NB4 (cell line): Measurements from ENCODE around the gene SFSWAP.

Source experiments
- MYC ChIP-seq: IDR thresholded peaks from 2 replicates; pipeline ENCODE4 v1.6.1; 2011; ENCODE audit warnings: low read depth, low read length
- POLR2A ChIP-seq: IDR thresholded peaks from 2 replicates; pipeline ENCODE4 v1.6.1; 2011; ENCODE audit warnings: mild to moderate bottlenecking; ENCODE audit not compliant: insufficient read length; ENCODE audit errors: extremely low read depth
- TF ChIP-seq, protein P1 (sequence below): IDR thresholded peaks from one replicate; pipeline ENCODE4 v1.5.1; 2012; ENCODE audit warnings: low read depth, low read length

DNA sequence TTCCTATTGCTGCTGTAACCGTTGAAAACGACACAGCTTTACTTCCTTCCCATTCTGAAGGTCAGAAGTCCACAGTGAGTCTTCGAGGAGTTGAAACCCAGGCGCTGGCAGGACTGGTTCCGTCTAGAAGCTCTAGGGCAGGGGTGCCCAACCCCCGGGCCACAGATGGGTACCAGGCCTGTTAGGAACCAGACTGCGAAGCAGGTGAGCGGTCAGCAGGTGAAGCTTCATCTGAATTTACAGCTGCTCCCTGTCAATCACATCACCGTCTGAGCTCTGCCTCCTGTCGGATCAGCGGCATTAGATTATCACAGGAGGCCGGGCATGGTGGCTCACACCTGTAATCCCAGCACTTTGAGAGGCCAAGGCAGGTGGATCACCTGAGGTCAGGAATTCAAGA, 12.6 kb upstream of the SFSWAP start:
- TF ChIP-seq, protein P1, sequence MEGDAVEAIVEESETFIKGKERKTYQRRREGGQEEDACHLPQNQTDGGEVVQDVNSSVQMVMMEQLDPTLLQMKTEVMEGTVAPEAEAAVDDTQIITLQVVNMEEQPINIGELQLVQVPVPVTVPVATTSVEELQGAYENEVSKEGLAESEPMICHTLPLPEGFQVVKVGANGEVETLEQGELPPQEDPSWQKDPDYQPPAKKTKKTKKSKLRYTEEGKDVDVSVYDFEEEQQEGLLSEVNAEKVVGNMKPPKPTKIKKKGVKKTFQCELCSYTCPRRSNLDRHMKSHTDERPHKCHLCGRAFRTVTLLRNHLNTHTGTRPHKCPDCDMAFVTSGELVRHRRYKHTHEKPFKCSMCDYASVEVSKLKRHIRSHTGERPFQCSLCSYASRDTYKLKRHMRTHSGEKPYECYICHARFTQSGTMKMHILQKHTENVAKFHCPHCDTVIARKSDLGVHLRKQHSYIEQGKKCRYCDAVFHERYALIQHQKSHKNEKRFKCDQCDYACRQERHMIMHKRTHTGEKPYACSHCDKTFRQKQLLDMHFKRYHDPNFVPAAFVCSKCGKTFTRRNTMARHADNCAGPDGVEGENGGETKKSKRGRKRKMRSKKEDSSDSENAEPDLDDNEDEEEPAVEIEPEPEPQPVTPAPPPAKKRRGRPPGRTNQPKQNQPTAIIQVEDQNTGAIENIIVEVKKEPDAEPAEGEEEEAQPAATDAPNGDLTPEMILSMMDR, result no peak
- no peak for TF ChIP-seq POLR2A
- TF ChIP-seq MYC, result no peak
